Stimulated activated CD4-positive, alpha-beta T cell treated with anti-CD3 and anti-CD28 coated beads, Interleukin-2, amount 100 ng/mL, for 48 hours (primary cell): Measurements from ENCODE around the gene HGFAC.

ENCODE experiments used
- DNase-seq, 2 donors: peaks; one replicate each; pipeline ENCODE4 v3.0.0-alpha.2; 2020

Gene HGFAC

DNA sequence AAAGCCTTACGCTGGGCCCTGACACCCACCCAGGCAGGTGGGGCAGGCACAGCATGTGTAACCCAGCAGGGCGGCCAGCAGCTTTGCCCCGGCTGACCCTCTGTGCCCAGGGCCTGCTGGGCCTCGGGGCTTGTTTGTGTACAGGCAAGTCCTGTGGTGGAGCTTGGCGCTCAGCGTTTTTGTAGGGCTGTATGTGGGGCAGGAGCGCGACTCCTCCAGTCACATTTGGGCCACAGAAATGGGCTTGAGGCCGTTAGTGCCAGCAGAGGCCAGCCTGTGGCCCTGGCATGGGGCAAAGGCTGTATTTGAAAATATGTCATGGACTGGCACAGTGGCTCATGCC lies 14.7 kb upstream of the HGFAC start:
- no peak for DNase-seq

- DNase-seq: no peak
Observed at GRCh38 chr4:3427706-3428446, 13.9 kb upstream of the HGFAC start.

DNA sequence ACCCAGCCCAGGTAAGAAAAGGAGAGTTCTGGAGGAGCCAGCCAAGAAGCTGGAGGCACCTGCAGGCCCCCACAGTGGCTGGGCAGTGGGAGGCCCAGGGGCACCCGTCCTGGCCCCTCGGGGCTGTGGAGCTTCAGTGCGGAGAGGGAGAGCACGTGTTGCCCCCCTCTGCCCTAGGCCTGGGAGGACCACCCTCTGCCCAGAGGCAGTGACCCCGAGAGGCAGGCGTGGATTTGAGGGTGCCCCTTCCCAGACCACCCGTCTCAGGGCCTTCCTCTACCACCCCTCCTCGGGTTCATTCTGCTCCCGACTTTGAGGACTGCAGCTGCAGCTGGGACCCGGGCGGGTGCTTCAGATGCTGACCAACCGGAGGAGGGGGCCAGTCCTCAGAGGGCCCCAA lies 12.1 kb upstream of the HGFAC start:
- no peak for DNase-seq

DNA sequence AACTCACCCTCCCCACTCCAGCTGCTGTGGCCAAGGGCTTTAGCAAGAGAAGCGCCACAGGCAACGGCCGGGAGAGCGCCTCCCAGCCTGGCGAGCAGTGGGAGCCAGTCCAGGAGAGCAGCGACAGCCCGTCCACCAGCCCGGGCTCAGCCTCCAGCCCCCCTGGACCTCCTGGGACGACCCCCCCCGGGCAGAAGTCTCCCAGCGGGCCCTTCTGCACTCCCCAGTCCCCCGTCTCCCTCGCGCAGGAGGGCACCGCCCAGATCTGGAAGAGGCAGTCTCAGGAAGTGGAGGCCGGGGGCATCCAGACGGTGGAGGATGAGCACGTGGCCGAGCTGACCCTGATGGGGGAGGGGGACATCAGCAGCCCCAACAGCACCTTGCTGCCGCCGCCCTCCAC lies 11.2 kb upstream of the HGFAC start:
- DNase-seq: no peak

GRCh38 chr4:3431446-3431993 lies 10.2 kb upstream of the HGFAC start:
- DNase-seq: no peak

DNA sequence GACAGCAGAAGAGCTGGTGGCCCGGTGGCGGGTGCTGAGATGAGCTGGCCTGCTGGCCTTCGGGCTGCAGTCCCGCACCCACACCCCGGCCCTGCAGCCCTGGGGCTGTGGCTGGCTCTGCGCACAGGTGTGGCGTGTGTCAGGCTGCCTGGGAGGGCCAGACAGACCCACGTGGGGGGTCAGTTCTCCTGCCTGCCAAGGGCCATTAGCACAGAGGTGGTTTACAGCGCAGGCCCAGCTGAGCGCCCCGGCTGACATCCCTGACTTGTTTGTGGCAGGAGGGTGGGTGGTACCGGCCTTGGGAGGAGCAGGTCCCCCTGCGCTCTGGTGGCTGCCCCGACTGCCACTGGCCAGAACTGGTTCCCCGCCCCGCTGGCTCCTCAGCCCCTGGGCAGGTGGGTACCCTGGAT lies 9.4 kb upstream of the HGFAC start:
- DNase-seq: no peak

- no peak for DNase-seq
Observed at GRCh38 chr4:3433138-3433869, 8.5 kb upstream of the HGFAC start.

- DNase-seq: no peak
Observed at GRCh38 chr4:3434881-3435685, 6.7 kb upstream of the HGFAC start.

DNA sequence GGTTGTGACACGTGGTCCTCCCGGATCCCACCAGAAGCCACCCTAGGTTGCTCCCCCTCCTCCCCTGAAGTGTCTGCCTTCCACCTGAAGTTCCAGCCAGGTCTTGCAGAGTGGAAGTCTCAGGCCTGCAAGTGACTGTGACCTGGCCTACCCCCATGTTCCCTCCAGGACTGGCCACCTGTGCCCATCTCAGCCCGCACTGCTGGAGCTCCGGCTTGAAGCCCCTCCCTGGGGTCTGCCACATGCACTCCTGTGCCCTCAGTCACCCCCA lies 6.1 kb upstream of the HGFAC start:
- no peak for DNase-seq

GRCh38 chr4:3436048-3436797 lies 5.5 kb upstream of the HGFAC start:
- no peak for DNase-seq

DNA sequence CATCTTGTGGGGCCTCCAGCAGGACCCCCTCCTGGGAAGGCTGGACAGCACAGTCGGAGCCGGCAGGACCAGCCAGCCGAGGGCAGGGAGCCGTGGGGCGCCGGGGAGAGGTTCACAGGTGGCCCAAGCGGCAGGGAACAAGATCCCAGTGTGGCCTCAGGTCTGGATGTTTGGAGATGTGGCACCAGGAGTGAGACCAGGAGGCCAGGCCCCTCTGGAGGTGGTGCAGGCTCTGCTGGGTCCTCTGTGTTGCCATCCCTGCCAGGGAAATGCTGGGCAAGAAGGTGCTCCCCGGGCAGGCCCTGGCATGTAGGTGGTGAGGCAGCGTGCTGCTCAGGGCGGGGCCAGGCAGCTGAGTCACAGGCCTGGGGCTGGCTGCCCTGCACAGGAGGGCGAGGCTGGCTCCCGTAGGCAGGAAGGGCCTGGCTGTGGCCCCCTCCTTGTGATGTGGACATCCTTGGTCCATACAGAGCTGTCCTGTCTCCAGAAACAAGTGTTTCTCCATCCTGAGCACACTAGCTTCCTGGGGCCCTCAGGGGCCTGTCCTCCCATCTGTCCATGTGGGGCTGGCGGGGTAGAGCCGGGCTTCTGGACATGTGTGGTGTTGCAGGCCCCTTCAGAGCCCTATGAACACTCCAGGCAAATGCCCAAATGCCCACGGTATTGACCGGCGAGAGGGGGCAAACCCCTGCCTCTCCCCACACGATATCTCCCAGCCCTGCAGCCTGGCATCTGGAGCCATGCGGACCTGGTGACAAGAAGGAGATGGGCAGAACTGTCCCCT lies 4.8 kb upstream of the HGFAC start:
- no peak for DNase-seq

DNA sequence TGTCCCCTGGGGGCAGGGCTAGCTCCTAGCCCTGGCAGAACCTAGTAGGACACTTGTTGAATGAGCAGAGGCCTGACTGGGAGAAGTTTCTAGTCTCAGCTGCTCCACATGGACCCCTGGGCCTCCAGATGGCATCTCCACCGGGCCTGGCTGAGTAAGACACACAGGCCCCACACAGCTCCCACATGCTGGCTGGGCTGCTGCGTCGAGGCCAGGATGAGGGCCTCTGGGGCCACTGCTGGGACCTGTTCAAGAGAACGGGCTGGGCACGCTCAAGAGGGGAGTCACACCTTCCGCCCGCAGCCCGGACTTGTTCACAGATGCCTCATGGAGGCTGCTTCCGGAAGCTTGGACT lies 4.2 kb upstream of the HGFAC start:
- no peak for DNase-seq

- no peak for DNase-seq
Observed at GRCh38 chr4:3437998-3438846, 3.5 kb upstream of the HGFAC start.

DNA sequence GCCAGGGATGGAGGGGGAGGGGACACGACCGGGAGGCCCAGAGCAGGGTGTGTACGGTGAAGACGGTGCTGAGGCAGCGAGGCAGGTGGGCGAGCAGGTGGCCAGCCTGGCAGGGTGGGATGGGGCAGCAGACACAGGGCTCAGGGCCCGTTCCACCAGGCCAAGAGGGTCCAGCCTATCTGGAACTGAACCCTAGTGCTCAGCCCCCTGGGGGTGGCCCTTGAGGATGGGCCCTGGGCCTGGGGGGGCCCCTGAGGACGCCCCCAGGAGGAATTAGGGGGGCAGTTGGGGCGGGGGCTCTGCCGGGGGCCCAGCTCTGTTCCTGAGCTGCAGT lies 3.0 kb upstream of the HGFAC start:
- DNase-seq: no peak

GRCh38 chr4:3439391-3439790 lies 2.4 kb upstream of the HGFAC start:
- DNase-seq: no peak

DNA sequence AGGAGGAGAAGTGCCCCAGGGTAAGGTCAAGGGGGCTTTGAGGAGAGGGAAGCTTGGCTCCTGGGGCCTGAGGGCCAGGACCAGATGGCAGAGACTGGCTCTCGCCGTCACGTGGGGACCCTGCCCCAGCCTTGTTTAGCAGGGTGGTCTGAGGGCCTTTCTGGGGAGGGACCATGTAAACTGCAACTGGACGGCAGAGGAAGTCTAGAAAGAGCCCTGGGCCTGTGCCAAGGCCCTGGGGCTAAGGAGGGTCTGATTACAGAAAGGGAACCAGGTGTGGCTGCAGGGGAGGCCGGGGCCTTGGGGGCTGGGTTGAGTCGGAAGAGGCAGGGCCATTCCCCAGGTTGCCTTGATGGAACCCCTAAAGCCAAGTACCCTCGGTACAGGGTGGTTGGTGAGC lies 1.8 kb upstream of the HGFAC start:
- DNase-seq: no peak

DNA sequence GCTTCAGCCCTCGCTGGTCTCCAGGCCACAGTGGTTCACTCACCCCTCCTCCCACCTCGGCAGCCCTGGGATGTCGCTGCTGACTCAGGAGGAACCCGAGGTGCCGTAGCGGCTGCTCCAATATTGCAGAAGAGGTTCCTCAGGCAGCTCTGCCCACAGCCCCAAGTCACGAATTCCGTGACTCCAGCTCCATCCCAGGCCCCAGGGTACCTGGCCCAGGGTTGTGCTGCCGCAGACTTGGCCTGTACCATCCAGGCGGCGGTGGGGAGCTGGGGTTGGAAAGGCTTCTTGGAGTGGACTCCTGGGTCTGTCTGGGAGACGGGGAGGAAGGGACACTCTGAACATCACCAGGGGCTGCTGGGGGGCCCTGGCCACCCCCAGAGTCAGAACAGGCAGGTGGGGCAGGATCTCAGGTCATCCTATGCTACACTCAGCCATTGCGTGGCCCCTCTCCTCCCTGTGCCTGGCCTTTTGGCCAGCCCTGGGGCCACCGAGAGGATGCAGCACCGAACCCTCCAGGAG lies 728 bp upstream of the HGFAC start:
- no peak for DNase-seq

DNA sequence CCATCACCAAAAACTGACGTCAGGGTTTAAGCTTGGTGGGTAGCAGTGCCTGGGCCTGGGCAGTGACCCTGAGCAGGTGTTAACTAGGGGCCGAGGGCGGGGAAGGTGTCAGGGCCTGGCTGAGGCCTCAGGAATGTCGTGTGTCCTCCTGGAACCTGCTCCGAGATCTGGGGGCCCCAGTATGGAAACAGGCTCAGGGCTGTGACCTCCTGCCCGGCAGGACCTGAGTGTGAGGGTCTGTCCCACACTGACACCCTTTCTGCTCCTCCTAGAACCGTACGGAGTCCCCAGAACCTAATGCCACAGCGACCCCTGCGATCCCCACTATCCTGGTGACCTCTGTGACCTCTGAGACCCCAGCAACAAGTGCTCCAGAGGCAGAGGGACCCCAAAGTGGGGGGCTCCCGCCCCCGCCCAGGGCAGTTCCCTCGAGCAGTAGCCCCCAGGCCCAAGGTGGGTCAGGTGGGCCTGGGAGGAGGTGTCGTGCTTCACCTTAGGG lies 741 bp downstream of the HGFAC start:
- DNase-seq: no peak

- DNase-seq: peak; percentile 71 to 81
Observed at GRCh38 chr4:3442959-3443749, 1.4 kb downstream of the HGFAC start.

GRCh38 chr4:3443750-3444309 lies 2.1 kb downstream of the HGFAC start:
- DNase-seq: no peak
